ENCODE measurements around the gene IPCEF1.

- TF ChIP-seq CTCF (conservative IDR thresholded peaks at IDR 0.05) (no peak), EZH2 (IDR thresholded peaks at IDR 0.05; ENCODE audit: low read depth) (no peak)
These were observed 191.1 kb downstream of the IPCEF1 start for GRCh38 chr6:154165478-154165877.
